ENCODE results near the gene SDK1.

DNA sequence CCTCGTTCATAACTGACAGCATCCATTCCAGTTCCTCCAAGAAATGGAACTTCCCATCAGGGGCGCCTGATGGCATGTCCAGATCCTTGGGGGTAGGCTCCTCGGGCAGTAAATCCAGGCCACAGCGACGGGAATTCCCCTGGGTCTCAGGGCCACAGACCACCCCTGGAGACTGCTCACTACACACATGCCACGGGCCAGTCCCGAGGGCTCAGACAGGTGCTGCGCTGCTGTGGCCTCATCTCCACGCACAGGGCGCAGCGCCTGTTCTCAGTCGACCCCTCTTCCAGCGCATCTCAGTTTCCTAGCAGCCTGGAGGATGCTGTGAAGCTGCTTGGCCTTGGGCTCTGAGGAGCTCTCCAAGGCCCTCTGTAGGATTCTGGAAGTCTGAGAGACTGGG is 907.5 kb downstream of the SDK1 start:
- TF ChIP-seq, protein P1, sequence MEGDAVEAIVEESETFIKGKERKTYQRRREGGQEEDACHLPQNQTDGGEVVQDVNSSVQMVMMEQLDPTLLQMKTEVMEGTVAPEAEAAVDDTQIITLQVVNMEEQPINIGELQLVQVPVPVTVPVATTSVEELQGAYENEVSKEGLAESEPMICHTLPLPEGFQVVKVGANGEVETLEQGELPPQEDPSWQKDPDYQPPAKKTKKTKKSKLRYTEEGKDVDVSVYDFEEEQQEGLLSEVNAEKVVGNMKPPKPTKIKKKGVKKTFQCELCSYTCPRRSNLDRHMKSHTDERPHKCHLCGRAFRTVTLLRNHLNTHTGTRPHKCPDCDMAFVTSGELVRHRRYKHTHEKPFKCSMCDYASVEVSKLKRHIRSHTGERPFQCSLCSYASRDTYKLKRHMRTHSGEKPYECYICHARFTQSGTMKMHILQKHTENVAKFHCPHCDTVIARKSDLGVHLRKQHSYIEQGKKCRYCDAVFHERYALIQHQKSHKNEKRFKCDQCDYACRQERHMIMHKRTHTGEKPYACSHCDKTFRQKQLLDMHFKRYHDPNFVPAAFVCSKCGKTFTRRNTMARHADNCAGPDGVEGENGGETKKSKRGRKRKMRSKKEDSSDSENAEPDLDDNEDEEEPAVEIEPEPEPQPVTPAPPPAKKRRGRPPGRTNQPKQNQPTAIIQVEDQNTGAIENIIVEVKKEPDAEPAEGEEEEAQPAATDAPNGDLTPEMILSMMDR (IDR thresholded peaks at IDR 0.05), result no peak
- TF ChIP-seq POLR2A (IDR thresholded peaks at IDR 0.05), result no peak
